Kidney (tissue), 14 donors: ENCODE measurements around the gene RAP1GAP2. TPM values are rescaled to one million over a fixed set of nuclear protein-coding genes. Genes with fewer than 3 reads are reported as not detected.

Experiments
- DNase-seq, 5 donors: peaks; one replicate each; pipeline ENCODE4 v3.0.0-alpha.2; 2013 to 2020
- FAIRE-seq: peaks from 2 replicates; lab custom pipeline; 2012; peaks lifted over from hg19 to GRCh38; lab: Jason Lieb, UNC
- H3K27ac ChIP-seq, 2 donors: one replicate each; pipeline ENCODE4 v1.7.0; 2013; ENCODE audit warnings: low read depth in 2 of 2, low read length in 2 of 2, inconsistent platforms in 1 of 2
- H3K27me3 ChIP-seq: one replicate; pipeline ENCODE4 v1.7.1; 2013; ENCODE audit warnings: low read length, inconsistent platforms; ENCODE audit not compliant: control insufficient read depth, insufficient read depth
- H3K36me3 ChIP-seq, 3 donors: one replicate each; pipeline versions ENCODE4 v1.7.0 to v1.7.1; 2013; ENCODE audit warnings: low read length in 3 of 3, control low read depth in 1 of 3, inconsistent platforms in 1 of 3; ENCODE audit not compliant: insufficient read depth in 3 of 3, control insufficient read depth in 2 of 3
- H3K4me1 ChIP-seq, 3 donors: one replicate each; pipeline versions ENCODE4 v1.7.0 to v1.7.1; 2013; ENCODE audit warnings: low read length in 3 of 3, inconsistent platforms in 1 of 3, low read depth in 1 of 3; ENCODE audit not compliant: control insufficient read depth in 2 of 3, insufficient read depth in 2 of 3
- H3K4me3 ChIP-seq, 3 donors: one replicate each; pipeline versions ENCODE4 v1.7.0 to v1.8.1; 2013; ENCODE audit warnings: low read length in 3 of 3, control low read depth in 1 of 3, inconsistent platforms in 1 of 3
- H3K9ac ChIP-seq, 3 donors: one replicate each; pipeline versions ENCODE4 v1.7.0 to v1.7.1; 2013; ENCODE audit warnings: low read length in 3 of 3, control low read depth in 1 of 3, inconsistent platforms in 1 of 3
- H3K9me3 ChIP-seq, 3 donors: one replicate each; pipeline versions ENCODE4 v1.7.0 to v1.7.1; 2013; ENCODE audit warnings: low read length in 3 of 3, control low read depth in 1 of 3, inconsistent platforms in 1 of 3; ENCODE audit not compliant: control insufficient read depth in 2 of 3, insufficient read depth in 1 of 3
- intact Hi-C: fragments of 100-400 bp; cut with DNase I; formaldehyde crosslinking; loops from one replicate; pipeline ENCODE4 v1.11.1; 2022
- polyA plus RNA-seq: library from polyadenylated mRNA; stranded (reverse); fragments of 350-450 nt; fragmentation: Illumina TruSeq; extraction: RNeasy Lipid Tissue Mini Kit (QIAGEN cat#74804); gene quantifications from one replicate; pipeline ENCODE4 v1.2.3, GENCODE V29; 2014; ENCODE audit warnings: low read depth, low replicate concordance; ENCODE audit not compliant: insufficient read depth
- total RNA-seq: library from RNA; stranded (reverse); fragmentation: NEBNext Ultra II Directional; extraction: Animal tissue kit (Norgen Biotek cat#: 25700); gene quantifications from one replicate; pipeline ENCODE4 v1.2.1, GENCODE V29; 2021
- TF ChIP-seq, protein P1 (sequence below): IDR thresholded peaks from 3 replicates; pipeline ENCODE4 v1.5.1; 2012; ENCODE audit warnings: mild to moderate bottlenecking, moderate library complexity, borderline replicate concordance; ENCODE audit not compliant: insufficient read depth; ENCODE audit errors: extremely low read depth
- donor health status: control.
- donor health status: control.
- donor health status: control.
- donor health status: control.
- donor health status: control.
- donor health status: DM: yes; HTN: yes; CAD: no.
- donor health status: Normal renal cell carcinoma (clear cell type).

RAP1GAP2 gene
- total and polyA plus RNA-seq, 2 donors from 2014 or later = 6.8 to 46.2 TPM

GRCh38 chr17:2803386-2803785 is 7.1 kb downstream of the RAP1GAP2 start:
- intact Hi-C loops = no loop called here
- FAIRE-seq = no peak
- H3K9ac ChIP-seq = no peak overlapping the region
- H3K4me3 ChIP-seq = no peak overlapping the region
- H3K27me3 ChIP-seq = no peaks in the 10 kb centered on the region
- TF ChIP-seq, protein P1, sequence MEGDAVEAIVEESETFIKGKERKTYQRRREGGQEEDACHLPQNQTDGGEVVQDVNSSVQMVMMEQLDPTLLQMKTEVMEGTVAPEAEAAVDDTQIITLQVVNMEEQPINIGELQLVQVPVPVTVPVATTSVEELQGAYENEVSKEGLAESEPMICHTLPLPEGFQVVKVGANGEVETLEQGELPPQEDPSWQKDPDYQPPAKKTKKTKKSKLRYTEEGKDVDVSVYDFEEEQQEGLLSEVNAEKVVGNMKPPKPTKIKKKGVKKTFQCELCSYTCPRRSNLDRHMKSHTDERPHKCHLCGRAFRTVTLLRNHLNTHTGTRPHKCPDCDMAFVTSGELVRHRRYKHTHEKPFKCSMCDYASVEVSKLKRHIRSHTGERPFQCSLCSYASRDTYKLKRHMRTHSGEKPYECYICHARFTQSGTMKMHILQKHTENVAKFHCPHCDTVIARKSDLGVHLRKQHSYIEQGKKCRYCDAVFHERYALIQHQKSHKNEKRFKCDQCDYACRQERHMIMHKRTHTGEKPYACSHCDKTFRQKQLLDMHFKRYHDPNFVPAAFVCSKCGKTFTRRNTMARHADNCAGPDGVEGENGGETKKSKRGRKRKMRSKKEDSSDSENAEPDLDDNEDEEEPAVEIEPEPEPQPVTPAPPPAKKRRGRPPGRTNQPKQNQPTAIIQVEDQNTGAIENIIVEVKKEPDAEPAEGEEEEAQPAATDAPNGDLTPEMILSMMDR = no peak
- no peak for DNase-seq
- H3K4me1 ChIP-seq = no peaks in the 10 kb centered on the region
- H3K9me3 ChIP-seq = no peaks in the 10 kb centered on the region
- H3K36me3 ChIP-seq = no peaks in the 10 kb centered on the region
- H3K27ac ChIP-seq = no peak overlapping the region

DNA sequence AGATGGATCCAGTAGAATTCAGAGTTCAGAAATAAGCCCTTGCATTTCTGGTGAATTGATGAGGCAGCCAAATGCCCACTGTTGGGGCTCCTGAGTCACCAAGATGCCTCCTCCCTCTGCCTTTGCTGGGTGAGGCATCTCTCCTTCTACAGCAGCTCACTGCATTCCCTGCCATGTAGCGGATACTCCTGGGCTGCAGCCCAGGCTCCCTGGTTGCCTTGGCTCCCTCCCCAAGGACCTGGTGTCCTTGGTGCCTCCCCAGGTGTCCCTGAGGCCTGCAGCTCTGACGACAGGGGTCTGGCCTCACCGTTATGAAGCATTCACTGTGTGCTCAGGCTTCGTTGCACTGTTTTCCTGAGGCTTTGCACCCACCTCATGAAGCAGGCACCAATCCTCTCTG is 7.7 kb downstream of the RAP1GAP2 start:
- no peak overlapping the region for H3K9ac ChIP-seq
- DNase-seq (no peak), FAIRE-seq (no peak)
- H3K36me3 ChIP-seq = no peaks in the 10 kb centered on the region
- intact Hi-C loops = no loop called here
- H3K27ac ChIP-seq = no peak overlapping the region
- H3K4me1 ChIP-seq = no peaks in the 10 kb centered on the region
- TF ChIP-seq, protein P1 = no peak
- H3K4me3 ChIP-seq = no peak overlapping the region
- no peaks in the 10 kb centered on the region for H3K9me3 ChIP-seq
- H3K27me3 ChIP-seq = no peaks in the 10 kb centered on the region

DNA sequence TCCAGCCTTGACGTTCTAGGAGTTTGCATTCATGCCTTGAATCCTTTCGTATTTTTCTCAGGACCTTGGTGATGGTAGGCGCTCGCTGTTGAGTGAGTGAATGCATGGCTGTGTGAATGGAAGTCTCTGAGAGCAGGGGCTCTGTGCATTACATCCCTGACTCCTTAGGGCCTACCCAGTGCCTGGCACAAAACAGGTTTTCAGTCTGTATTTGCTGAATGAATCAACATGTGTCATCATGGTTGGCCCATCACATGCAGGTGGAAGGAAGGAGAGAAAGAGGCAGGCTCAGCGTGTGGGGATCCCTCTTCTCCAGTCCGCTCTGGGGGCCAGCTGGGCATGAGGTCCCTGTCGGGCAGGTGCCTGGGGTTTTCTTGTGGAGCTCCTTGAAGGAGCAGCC is 8.7 kb downstream of the RAP1GAP2 start:
- intact Hi-C loops = no loop called here
- Histone ChIP-seq H3K9ac (no peak overlapping the region), H3K36me3 (no peaks in the 10 kb centered on the region), H3K4me1 (no peaks in the 10 kb centered on the region), H3K4me3 (no peak overlapping the region), H3K9me3 (no peaks in the 10 kb centered on the region), H3K27ac (no peak overlapping the region), H3K27me3 (no peaks in the 10 kb centered on the region)
- DNase-seq (no peak), FAIRE-seq (no peak)
- TF ChIP-seq, protein P1 = no peak

DNA sequence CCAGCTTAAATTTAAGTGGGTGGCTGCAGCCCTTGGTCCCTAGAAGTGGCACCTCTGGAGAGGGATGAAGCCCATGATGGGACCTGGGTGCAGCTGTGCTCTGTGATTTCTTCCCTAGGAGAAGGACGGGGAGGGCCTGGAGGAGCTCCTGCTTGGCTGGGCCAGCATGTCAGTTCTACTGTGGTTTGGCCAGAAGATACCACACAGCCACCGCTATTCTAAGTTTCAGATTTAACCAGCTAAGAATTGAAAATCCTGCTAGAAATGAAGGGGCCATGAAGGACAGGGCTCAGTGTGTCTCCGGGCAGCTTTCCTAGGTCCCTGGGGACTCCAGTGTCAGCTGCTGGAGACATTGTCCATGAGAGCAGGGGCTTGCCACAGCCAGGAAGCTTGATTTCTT is 9.7 kb downstream of the RAP1GAP2 start:
- Histone ChIP-seq H3K9me3 (no peaks in the 10 kb centered on the region), H3K27ac (no peak overlapping the region), H3K9ac (no peak overlapping the region), H3K36me3 (no peaks in the 10 kb centered on the region), H3K4me1 (no peaks in the 10 kb centered on the region), H3K4me3 (no peak overlapping the region), H3K27me3 (no peaks in the 10 kb centered on the region)
- no peak for DNase-seq
- TF ChIP-seq, protein P1 = no peak
- no peak for FAIRE-seq
- intact Hi-C loops = no loop called here
